K562 (cell line): ENCODE measurements around the gene GALNT12. TPM values are rescaled to one million over a fixed set of nuclear protein-coding genes. Genes with fewer than 3 reads are reported as not detected.

ENCODE experiments used
- CBX8 ChIP-seq: fragments of 200-600 bp; sonication (generic); IDR thresholded peaks from 2 replicates; pipeline ENCODE4 v1.6.1; 2012; ENCODE audit warnings: borderline replicate concordance, mixed run types, low read depth, mild to moderate bottlenecking, moderate library complexity, mixed read lengths, low read length, control low read depth, inconsistent platforms; ENCODE audit not compliant: poor library complexity, severe bottlenecking; ENCODE audit errors: extremely low read depth
- CHAMP1 ChIP-seq: fragments of 450-650 bp; IDR thresholded peaks from 2 replicates; pipeline ENCODE4 v1.6.1; 2016; ENCODE audit warnings: mild to moderate bottlenecking
- DNMT1 ChIP-seq: fragments of 450-650 bp; IDR thresholded peaks from 2 replicates; pipeline ENCODE4 v1.6.1; 2016; ENCODE audit warnings: antibody characterized with exemption, mild to moderate bottlenecking
- FOXA3 ChIP-seq, 2 experiments: fragments of 450-650 bp in 1 of 2; sonication (generic) in 1 of 2; formaldehyde crosslinking; IDR thresholded peaks in 1 of 2; conservative IDR thresholded peaks in 1 of 2; 2 replicates each; pipeline versions ENCODE4 v1.4.0 to v1.8.0; 2020 to 2022; ENCODE audit warnings: mild to moderate bottlenecking in 2 of 2, missing genetic modification reagents in 1 of 2
- GATAD2B ChIP-seq: fragments of 450-650 bp; IDR thresholded peaks from 2 replicates; pipeline ENCODE4 v1.6.1; 2017; ENCODE audit warnings: mild to moderate bottlenecking, borderline replicate concordance
- KHSRP ChIP-seq: fragments of 450-650 bp; IDR thresholded peaks from 2 replicates; pipeline ENCODE4 v1.6.1; 2017
- MEIS2 ChIP-seq: fragments of 450-650 bp; IDR thresholded peaks from 2 replicates; pipeline ENCODE4 v1.6.1; 2014; ENCODE audit warnings: mild to moderate bottlenecking; ENCODE audit not compliant: partially characterized antibody
- XRCC3 ChIP-seq: fragments of 450-650 bp; IDR thresholded peaks from 2 replicates; pipeline ENCODE4 v1.6.1; 2017; ENCODE audit warnings: mild to moderate bottlenecking, moderate library complexity
- ZBTB17 ChIP-seq: fragments of 450-650 bp; formaldehyde crosslinking; IDR thresholded peaks from 2 replicates; pipeline ENCODE4 v1.4.0; 2020; ENCODE audit warnings: mild to moderate bottlenecking
- ZBTB33 ChIP-seq: sonication (generic); formaldehyde crosslinking; IDR thresholded peaks from 2 replicates; pipeline ENCODE4 v1.8.1; 2023; ENCODE audit warnings: mild to moderate bottlenecking, missing genetic modification reagents
- ZNF197 ChIP-seq: fragments of 200-800 bp; sonication (Bioruptor generic); IDR thresholded peaks from 2 replicates; pipeline ENCODE4 v1.6.1; 2016; ENCODE audit warnings: low read depth, missing genetic modification characterization, missing compliant biosample characterization
- ZNF780A ChIP-seq: fragments of 250-450 bp; sonication (Bioruptor Pico); IDR thresholded peaks from 2 replicates; pipeline ENCODE4 v1.5.0; 2021; ENCODE audit warnings: mild to moderate bottlenecking
- polyA plus RNA-seq, 8 experiments: library from polyadenylated mRNA; depleted of rRNA in 4 of 8; stranded (reverse) in 5 of 8; unstranded in 3 of 8; fragments of >200 nt; fragmentation: Nextera tagmentation in 2 of 8; fragmentation: Illumina TruSeq in 1 of 8; extraction: Ambion mirVana in 2 of 8; extraction: Trizol in 1 of 8; gene quantifications; 2 replicates each; pipeline versions ENCODE4 v1.2.1 to v1.2.3, GENCODE V29; 2011 to 2014; ENCODE audit warnings: inconsistent platforms in 1 of 8, missing spikeins in 1 of 8
- total RNA-seq, 7 experiments: library from RNA; depleted of rRNA in 6 of 7; stranded (reverse); fragments of >200 nt in 6 of 7; fragmentation: Illumina TruSeq in 2 of 7; extraction: Trizol in 2 of 7; gene quantifications; 2 replicates each; pipeline versions ENCODE4 v1.2.1 to v1.2.3, GENCODE V29; 2011 to 2021; ENCODE audit warnings: low replicate concordance in 1 of 7
- TF ChIP-seq, protein P1 (sequence below): fragments of 250-450 bp; sonication (Bioruptor Pico); IDR thresholded peaks from 2 replicates; pipeline ENCODE4 v1.8.0; 2022; ENCODE audit warnings: moderate library complexity, mild to moderate bottlenecking, inconsistent platforms
- TF ChIP-seq, protein P2 (sequence below): fragments of 200-800 bp; sonication (Bioruptor generic); IDR thresholded peaks from 2 replicates; pipeline ENCODE4 v1.6.1; 2016; ENCODE audit warnings: missing genetic modification characterization, missing compliant biosample characterization
- TF ChIP-seq, protein P3 (sequence below): fragments of 450-650 bp; formaldehyde crosslinking; IDR thresholded peaks from 2 replicates; pipeline ENCODE4 v1.4.0; 2022; ENCODE audit warnings: missing genetic modification characterization

Gene GALNT12
- total and polyA plus RNA-seq, 9 of the 15 experiments (the other 6 are each of a cell fraction or from before 2014, with no cell fraction given) = 29.7 to 82.9 (median 44.2) TPM

DNA sequence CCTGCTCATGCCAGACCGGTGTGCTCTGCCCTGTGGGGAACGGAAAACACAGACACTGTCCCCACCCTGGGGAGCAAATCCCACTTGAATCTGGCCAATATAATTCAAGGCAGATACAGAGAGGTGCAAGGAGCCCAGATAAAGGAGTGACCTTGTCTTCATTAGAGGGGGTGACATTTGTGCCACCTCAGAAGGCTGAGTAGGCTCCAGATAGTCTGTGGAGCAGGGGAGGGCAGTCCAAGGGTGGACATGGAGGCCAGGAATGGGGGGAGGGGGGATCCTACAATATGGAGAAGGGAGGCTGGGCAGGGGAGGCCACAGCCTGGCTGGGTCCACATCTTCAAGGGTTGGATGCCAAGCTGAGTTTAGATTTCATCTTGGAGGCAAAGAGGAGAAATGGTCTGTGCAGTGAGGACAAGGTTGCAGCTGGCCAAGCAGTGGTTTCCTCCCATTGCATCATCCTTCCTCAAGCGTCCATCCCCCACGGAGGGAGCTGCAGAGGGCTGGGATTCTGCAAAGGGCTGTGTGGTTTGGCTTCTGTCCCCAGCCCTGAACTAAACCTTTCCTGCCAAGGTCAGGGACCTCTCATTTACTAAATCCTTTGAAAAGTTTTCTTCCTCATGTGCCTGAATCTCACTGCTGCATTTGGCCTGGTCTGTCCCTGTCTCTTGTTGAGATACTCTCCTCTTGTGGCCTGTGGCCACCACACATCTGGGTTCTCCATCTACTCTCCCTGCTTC is 60.1 kb downstream of the GALNT12 start (continued):
- TF ChIP-seq CHAMP1 (no peak), ZNF197 (CRISPR knock-in tag) (peak; percentile 91), ZBTB33 (no peak; the same call in 1 of the 2 replicates), ZBTB17 (peak; percentile 89), ZNF780A (CRISPR knock-in tag) (peak; percentile 33; the same call in 1 of the 2 replicates), GATAD2B (no peak), XRCC3 (no peak), FOXA3 (CRISPR knock-in tag; conservative IDR thresholded peaks at IDR 0.05 in 1 of 2, IDR thresholded peaks at IDR 0.05 in 1 of 2) (peak in 1 of 2 experiments; percentile 48; a peak in 2 of 4 replicates), DNMT1 (no peak), CBX8 (no peak), KHSRP (no peak), MEIS2 (no peak)
- TF ChIP-seq, protein P1, sequence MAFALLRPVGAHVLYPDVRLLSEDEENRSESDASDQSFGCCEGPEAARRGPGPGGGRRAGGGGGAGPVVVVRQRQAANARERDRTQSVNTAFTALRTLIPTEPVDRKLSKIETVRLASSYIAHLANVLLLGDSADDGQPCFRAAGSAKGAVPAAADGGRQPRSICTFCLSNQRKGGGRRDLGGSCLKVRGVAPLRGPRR (CRISPR knock-in tag) = peak; percentile 78
- TF ChIP-seq, protein P2, sequence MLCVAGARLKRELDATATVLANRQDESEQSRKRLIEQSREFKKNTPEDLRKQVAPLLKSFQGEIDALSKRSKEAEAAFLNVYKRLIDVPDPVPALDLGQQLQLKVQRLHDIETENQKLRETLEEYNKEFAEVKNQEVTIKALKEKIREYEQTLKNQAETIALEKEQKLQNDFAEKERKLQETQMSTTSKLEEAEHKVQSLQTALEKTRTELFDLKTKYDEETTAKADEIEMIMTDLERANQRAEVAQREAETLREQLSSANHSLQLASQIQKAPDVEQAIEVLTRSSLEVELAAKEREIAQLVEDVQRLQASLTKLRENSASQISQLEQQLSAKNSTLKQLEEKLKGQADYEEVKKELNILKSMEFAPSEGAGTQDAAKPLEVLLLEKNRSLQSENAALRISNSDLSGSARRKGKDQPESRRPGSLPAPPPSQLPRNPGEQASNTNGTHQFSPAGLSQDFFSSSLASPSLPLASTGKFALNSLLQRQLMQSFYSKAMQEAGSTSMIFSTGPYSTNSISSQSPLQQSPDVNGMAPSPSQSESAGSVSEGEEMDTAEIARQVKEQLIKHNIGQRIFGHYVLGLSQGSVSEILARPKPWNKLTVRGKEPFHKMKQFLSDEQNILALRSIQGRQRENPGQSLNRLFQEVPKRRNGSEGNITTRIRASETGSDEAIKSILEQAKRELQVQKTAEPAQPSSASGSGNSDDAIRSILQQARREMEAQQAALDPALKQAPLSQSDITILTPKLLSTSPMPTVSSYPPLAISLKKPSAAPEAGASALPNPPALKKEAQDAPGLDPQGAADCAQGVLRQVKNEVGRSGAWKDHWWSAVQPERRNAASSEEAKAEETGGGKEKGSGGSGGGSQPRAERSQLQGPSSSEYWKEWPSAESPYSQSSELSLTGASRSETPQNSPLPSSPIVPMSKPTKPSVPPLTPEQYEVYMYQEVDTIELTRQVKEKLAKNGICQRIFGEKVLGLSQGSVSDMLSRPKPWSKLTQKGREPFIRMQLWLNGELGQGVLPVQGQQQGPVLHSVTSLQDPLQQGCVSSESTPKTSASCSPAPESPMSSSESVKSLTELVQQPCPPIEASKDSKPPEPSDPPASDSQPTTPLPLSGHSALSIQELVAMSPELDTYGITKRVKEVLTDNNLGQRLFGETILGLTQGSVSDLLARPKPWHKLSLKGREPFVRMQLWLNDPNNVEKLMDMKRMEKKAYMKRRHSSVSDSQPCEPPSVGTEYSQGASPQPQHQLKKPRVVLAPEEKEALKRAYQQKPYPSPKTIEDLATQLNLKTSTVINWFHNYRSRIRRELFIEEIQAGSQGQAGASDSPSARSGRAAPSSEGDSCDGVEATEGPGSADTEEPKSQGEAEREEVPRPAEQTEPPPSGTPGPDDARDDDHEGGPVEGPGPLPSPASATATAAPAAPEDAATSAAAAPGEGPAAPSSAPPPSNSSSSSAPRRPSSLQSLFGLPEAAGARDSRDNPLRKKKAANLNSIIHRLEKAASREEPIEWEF (CRISPR knock-in tag) = no peak
- TF ChIP-seq, protein P3, sequence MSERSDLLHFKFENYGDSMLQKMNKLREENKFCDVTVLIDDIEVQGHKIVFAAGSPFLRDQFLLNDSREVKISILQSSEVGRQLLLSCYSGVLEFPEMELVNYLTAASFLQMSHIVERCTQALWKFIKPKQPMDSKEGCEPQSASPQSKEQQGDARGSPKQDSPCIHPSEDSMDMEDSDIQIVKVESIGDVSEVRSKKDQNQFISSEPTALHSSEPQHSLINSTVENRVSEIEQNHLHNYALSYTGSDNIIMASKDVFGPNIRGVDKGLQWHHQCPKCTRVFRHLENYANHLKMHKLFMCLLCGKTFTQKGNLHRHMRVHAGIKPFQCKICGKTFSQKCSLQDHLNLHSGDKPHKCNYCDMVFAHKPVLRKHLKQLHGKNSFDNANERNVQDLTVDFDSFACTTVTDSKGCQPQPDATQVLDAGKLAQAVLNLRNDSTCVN (CRISPR knock-in tag) = peak; percentile 84
